Measurements from ENCODE around the gene MAML2. TPM values are rescaled to one million over a fixed set of nuclear protein-coding genes. Genes with fewer than 3 reads are reported as not detected.

MAML2 gene
- total and polyA plus RNA-seq, 9 of the 15 experiments (the other 6 are each of a cell fraction or from before 2014, with no cell fraction given), result 0.79 to 6.8 (median 4.8) TPM

DNA sequence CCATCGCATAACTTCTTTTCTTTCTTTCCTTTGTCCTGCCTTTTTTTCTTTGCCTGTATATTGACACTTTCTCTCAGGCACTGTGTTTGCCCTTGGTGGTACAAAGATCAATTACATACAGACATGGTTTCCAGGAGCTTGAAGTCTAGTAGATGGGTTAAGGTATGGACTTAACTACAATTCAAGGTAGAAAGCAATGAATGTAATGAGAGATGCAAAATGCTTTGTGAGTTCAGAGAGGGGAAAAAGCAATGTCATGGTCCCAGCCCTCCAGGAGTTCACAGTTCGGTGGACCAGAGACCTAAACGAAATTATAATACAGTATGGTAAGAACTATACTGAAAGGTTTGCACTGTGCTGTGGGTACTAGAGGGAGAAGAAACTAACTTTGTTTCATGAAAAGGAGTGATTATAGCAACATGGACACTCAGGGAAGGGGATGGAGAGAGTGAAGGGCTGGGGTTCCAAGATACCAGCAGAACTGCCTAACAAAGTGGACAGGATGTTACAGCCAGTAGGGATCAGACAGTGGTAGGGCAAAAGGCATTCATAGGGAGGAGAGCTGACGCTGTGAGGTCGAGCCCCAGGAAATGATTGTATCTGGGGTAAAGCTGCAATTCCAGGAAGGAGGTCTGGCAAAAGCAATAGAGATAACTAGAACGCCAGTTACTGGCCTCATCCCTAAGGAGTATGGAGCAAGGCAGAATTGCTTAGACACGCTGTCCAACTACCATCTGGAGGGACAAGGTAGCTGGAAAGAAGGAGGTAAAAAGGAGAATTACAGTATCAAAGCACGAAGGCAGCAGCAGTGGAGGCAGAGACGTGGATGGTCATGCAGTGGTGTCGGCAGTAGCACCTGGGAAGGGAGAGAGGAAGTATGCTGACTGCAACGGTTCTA is 260.7 kb downstream of the MAML2 start (continued):
- peak; percentile 69; the same call in 1 of the 2 replicates for TF ChIP-seq ZBTB2 (IDR thresholded peaks at IDR 0.05)
- peak; percentile 50 for TF ChIP-seq NFIC (IDR thresholded peaks at IDR 0.05)
- no peak for TF ChIP-seq KDM2B (CRISPR knock-in tag; IDR thresholded peaks at IDR 0.05)
- 0 out of 2 replicates have a peak, but pooled peaks have one; percentile 76 for TF ChIP-seq HDGF (IDR thresholded peaks at IDR 0.05)
- no peak for TF ChIP-seq ZNF583 (CRISPR knock-in tag; IDR thresholded peaks at IDR 0.05)
- TF ChIP-seq ETV5 (CRISPR knock-in tag; IDR thresholded peaks at IDR 0.05; ENCODE audit: low read depth), result peak; percentile 80
- TF ChIP-seq BRCA1 (IDR thresholded peaks at IDR 0.05), result no peak
- no peak for TF ChIP-seq BRCA1 (CRISPR knock-in tag; IDR thresholded peaks at IDR 0.05)
- no peak for TF ChIP-seq HNRNPH1 (optimal IDR thresholded peaks at IDR 0.05; ENCODE audit: low read depth, low read length)
- peak; percentile 28; the same call in 1 of the 2 replicates for TF ChIP-seq NFE2L1 (tag; IDR thresholded peaks at IDR 0.05; ENCODE audit: borderline replicate concordance, low read depth)
- TF ChIP-seq, protein P1, sequence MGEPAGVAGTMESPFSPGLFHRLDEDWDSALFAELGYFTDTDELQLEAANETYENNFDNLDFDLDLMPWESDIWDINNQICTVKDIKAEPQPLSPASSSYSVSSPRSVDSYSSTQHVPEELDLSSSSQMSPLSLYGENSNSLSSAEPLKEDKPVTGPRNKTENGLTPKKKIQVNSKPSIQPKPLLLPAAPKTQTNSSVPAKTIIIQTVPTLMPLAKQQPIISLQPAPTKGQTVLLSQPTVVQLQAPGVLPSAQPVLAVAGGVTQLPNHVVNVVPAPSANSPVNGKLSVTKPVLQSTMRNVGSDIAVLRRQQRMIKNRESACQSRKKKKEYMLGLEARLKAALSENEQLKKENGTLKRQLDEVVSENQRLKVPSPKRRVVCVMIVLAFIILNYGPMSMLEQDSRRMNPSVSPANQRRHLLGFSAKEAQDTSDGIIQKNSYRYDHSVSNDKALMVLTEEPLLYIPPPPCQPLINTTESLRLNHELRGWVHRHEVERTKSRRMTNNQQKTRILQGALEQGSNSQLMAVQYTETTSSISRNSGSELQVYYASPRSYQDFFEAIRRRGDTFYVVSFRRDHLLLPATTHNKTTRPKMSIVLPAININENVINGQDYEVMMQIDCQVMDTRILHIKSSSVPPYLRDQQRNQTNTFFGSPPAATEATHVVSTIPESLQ (CRISPR knock-in tag; IDR thresholded peaks at IDR 0.05), result 0 out of 2 replicates have a peak, but pooled peaks have one; percentile 59
- 0 out of 2 replicates have a peak, but pooled peaks have one; percentile 31 for TF ChIP-seq CLOCK (CRISPR knock-in tag; IDR thresholded peaks at IDR 0.05; ENCODE audit: borderline replicate concordance)
- TF ChIP-seq DPF2 (IDR thresholded peaks at IDR 0.05), result peak; percentile 91
- TF ChIP-seq RFX1 (IDR thresholded peaks at IDR 0.05), result no peak
- peak in 1 of 2 experiments; percentile 81; a peak in 3 of 4 replicates for TF ChIP-seq RCOR1 (IDR thresholded peaks at IDR 0.05; ENCODE audit: borderline replicate concordance in 1 of 2, low read depth in 2 of 2, low read length in 2 of 2)

All from K562 (cell line).